ENCODE measurements around the gene SULT4A1. TPM values are rescaled to one million over a fixed set of nuclear protein-coding genes. Genes with fewer than 3 reads are reported as not detected.

Gene SULT4A1
- total and polyA plus RNA-seq, 9 of the 15 experiments (the other 6 are each of a cell fraction or from before 2014, with no cell fraction given), result 0.03 to 0.20 (median 0.09) TPM; not detected in 3

DNA sequence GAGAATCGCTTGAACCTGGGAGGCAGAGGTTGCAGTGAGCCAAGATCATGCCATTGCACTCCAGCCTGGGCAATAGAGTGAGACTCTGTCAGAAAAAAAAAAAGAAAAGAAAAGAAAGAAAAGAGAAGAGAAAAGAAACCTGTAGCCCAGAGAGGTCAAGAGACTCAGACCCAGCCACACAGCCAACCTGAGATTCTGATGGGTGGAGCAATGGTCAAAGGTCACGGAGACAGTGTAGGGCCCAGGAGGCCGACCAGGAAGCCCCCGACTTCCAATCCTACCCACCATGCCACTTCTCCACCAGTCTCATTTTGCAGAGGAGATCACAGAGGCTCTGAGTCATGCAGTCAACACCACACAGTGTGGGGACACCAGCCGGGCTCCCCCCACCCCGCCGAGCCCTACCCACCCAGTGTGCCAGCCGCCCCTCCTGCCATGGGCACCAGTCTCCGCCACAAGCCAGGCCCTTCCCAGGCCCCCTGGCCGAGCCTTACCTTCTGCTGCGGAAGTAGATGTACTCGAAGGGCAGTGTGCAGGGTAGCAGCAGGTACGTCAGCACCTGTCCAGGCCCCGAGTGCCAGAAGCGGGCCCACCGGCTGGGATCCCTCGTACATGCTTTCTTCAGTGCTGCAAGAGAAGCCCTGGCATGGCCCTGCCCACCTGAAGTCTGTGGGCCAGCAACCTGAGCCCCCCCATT lies 21.6 kb upstream of the SULT4A1 start:
- H3K9ac ChIP-seq (ENCODE audit: insufficient read depth in 1 of 2, low read depth in 2 of 2, low read length in 2 of 2), result no peak overlapping the region
- BruUV-seq (replicated peaks), result no TSS peak
- no peak overlapping the region for H3K4me2 ChIP-seq (ENCODE audit: insufficient read depth, low read length)
- H3K27ac ChIP-seq (ENCODE audit: extremely low read depth, low read depth, low read length), result no peak overlapping the region
- no peaks in the 10 kb centered on the region; a peak in 1 of 5 replicates for H3K27me3 ChIP-seq (ENCODE audit: control insufficient read depth in 2 of 2, insufficient read depth in 2 of 2, low read length in 2 of 2)
- H4K20me1 ChIP-seq (replicated peaks; ENCODE audit: control insufficient read depth, insufficient read depth, low read length), result no peaks in the 10 kb centered on the region; the same call in 1 of the 2 replicates
- no peak for FAIRE-seq
- no peak for ATAC-seq
- H3K4me1 ChIP-seq (replicated peaks in 1 of 2; ENCODE audit: control insufficient read depth in 2 of 2, insufficient read depth in 2 of 2, low read length in 2 of 2), result no peaks in the 10 kb centered on the region; a peak in 1 of 5 replicates
- no peak overlapping the region for H2AFZ ChIP-seq (ENCODE audit: low read depth, low read length)
- H3K4me3 ChIP-seq, result no peak overlapping the region
- H3K36me3 ChIP-seq (ENCODE audit: control insufficient read depth, insufficient read depth, low read length), result no peaks in the 10 kb centered on the region
- in situ Hi-C loops (cut with MboI), result no loop called here
- intact Hi-C loops (cut with micrococcal nuclease), result loop anchor here (10.0 kb wide), 1 partner anchor 741 kb away; no protein-coding TSS in a partner anchor
- POLR2A ChIA-PET, result no interaction called here
- no peaks in the 10 kb centered on the region for H3K9me3 ChIP-seq (replicated peaks; ENCODE audit: control insufficient read depth, insufficient read depth, low read depth, low read length)
- no peak for DNase-seq (ENCODE audit: extremely low read depth in 1 of 4, low spot score in 3 of 4)
- WGBS (ENCODE audit: insufficient coverage, low coverage, missing lambda C conversion rate), result 2% methylated on average over 7 of the region's 17 CpGs
- CTCF ChIA-PET (ENCODE audit: low intra/inter-chr PET ratio), result interaction anchor here (0.6 kb wide), 1 partner anchor 767 kb away, joined by 3 read pairs; no protein-coding TSS in a partner anchor
- no peaks in the 10 kb centered on the region for H3K79me2 ChIP-seq (ENCODE audit: control insufficient read depth, insufficient read depth, low read length)
- H3K9me1 ChIP-seq (ENCODE audit: control insufficient read depth, insufficient read depth, low read length), result no peaks in the 10 kb centered on the region
- TF ChIP-seq SRSF1 (IDR thresholded peaks at IDR 0.05; ENCODE audit: low read depth, low read length) (no peak), MYNN (IDR thresholded peaks at IDR 0.05) (no peak), MYNN (CRISPR knock-in tag; IDR thresholded peaks at IDR 0.05) (no peak), CSDE1 (IDR thresholded peaks at IDR 0.05) (no peak), SIN3B (IDR thresholded peaks at IDR 0.05; ENCODE audit: low read depth) (no peak), MCM5 (IDR thresholded peaks at IDR 0.05; ENCODE audit: low read depth) (no peak), TCFL5 (CRISPR knock-in tag; conservative IDR thresholded peaks at IDR 0.05) (no peak), CBX3 (IDR thresholded peaks at IDR 0.05; ENCODE audit: borderline replicate concordance in 1 of 2, low read length in 2 of 2) (no peak), NFE2L1 (tag; IDR thresholded peaks at IDR 0.05; ENCODE audit: borderline replicate concordance, low read depth) (no peak), HDAC8 (tag; IDR thresholded peaks at IDR 0.05) (no peak), ZFP1 (CRISPR knock-in tag; IDR thresholded peaks at IDR 0.05) (no peak), DLX4 (CRISPR knock-in tag; IDR thresholded peaks at IDR 0.05) (no peak), ZNF143 (CRISPR knock-in tag; IDR thresholded peaks at IDR 0.05) (no peak), FOXK2 (conservative IDR thresholded peaks at IDR 0.05 in 1 of 2, IDR thresholded peaks at IDR 0.05 in 1 of 2; ENCODE audit: low read depth in 2 of 2) (no peak), TRIM24 (IDR thresholded peaks at IDR 0.05) (no peak), RFX1 (IDR thresholded peaks at IDR 0.05) (no peak), NR2C2 (CRISPR knock-in tag; IDR thresholded peaks at IDR 0.05) (no peak), NR2C2 (tag; IDR thresholded peaks at IDR 0.05) (no peak)
- TF ChIP-seq, protein P1, sequence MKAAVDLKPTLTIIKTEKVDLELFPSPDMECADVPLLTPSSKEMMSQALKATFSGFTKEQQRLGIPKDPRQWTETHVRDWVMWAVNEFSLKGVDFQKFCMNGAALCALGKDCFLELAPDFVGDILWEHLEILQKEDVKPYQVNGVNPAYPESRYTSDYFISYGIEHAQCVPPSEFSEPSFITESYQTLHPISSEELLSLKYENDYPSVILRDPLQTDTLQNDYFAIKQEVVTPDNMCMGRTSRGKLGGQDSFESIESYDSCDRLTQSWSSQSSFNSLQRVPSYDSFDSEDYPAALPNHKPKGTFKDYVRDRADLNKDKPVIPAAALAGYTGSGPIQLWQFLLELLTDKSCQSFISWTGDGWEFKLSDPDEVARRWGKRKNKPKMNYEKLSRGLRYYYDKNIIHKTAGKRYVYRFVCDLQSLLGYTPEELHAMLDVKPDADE (conservative IDR thresholded peaks at IDR 0.05; ENCODE audit: control insufficient read depth, low read depth, low read length), result no peak
